HG02840 (cell line): ENCODE data around the gene IL25.

Experiments used
- ATAC-seq: cut with Tn5 transposase; IDR thresholded peaks from one replicate; pipeline ENCODE4 v1.9.1; 2021; ENCODE audit warnings: mild to moderate bottlenecking, moderate library complexity, moderate number of reproducible peaks; ENCODE audit not compliant: unreplicated experiment, low FRiP score

The IL25 gene

GRCh38 chr14:23352506-23353432, 19.8 kb upstream of the IL25 start, which contains the start of gene SLC22A17:
SLC22A17 (minus strand) TSS chr14:23352887.
- no peak for ATAC-seq

GRCh38 chr14:23353433-23353780, 19.2 kb upstream of the IL25 start:
- ATAC-seq = no peak

DNA sequence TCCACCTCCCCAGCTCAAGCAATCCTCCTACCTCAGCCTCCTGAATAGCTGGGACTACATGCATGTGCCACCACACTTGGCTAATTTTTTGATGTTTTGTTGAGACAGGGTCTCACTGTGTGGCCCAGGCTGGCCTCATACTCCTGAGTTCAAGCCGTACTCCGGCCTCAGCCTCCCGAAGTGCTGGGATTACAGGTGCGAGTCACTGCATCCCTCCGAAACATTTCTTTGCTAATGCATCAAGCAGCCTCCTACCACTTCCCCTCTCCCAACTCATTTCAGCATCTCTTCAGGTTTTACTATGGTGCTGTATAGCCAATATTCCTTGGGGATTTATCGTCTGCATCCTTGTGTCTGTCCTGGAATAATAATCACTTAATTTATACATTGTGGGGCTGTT, 17.6 kb upstream of the IL25 start:
- ATAC-seq = no peak

GRCh38 chr14:23355871-23356435, 16.7 kb upstream of the IL25 start:
- ATAC-seq = no peak

DNA sequence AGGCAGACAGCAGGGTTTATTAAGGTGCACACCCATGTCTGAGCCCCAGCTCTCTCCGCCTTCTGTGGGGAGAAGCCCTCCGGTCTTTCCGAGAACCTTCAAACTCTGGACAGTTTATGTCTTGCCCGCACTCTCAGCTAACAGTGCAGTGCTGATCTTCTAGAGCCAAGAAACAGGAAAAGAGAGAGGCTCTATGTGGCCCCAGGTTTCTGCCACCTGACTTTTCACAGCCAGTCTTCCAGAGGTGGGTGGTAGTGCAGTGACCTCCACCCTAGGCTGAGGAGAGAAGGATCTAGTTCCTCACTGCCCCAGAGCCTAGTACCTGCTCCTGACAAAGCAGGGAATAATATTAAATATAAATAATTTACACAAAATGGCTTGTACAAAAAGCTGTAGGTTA, 15.9 kb upstream of the IL25 start:
- no peak for ATAC-seq

- ATAC-seq = no peak
Measured at GRCh38 chr14:23357261-23357660, 15.3 kb upstream of the IL25 start.

DNA sequence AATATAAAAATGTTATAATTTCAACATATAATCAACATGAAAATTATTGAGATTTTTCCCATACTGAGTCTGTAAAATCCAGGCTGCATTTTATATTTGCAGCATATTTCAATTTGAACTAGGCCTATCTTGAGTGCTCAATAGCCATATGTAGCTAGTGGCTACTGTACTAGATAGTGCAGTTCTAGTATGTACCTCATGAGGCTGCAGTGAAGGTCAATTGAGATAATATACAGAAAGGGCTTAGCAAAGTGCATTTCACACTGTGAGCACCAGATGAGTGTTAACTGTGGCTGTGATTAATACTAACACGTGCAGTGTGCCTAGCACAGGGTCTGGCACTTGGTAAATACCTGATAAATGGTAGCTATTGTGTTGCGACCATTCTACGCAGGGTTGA, 14.6 kb upstream of the IL25 start:
- ATAC-seq = no peak

DNA sequence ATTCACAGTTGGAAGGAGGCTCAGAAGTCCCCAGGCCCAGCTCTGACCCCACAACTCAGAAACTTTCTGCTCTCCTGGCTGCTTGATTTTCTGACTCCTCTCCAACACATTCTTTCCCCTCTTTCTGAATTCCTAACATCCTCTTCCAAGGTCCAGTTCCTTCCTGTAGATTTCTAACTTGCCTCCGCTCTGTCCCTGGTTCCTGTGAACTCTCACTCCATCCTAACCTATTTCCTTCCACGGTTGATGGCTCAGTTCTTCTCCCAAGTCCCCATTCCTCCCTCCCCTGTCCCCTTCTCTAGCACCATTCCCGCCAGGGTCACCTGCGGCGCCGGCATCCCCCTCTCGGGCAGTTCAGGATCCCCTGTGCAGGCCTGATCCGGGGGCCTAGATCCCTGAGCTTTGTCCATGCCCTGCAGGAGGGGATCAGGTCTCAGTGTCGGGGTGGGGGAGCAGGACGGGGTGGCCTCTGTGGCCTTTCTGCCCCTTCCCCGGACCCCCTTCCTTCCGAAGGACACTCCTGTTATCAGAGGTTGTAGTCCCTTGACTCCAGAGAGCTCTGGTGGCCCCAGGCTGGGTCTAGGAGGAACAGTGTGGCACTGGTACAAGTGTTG, 13.9 kb upstream of the IL25 start:
- no peak for ATAC-seq

GRCh38 chr14:23359167-23359626, 13.4 kb upstream of the IL25 start:
- no peak for ATAC-seq

DNA sequence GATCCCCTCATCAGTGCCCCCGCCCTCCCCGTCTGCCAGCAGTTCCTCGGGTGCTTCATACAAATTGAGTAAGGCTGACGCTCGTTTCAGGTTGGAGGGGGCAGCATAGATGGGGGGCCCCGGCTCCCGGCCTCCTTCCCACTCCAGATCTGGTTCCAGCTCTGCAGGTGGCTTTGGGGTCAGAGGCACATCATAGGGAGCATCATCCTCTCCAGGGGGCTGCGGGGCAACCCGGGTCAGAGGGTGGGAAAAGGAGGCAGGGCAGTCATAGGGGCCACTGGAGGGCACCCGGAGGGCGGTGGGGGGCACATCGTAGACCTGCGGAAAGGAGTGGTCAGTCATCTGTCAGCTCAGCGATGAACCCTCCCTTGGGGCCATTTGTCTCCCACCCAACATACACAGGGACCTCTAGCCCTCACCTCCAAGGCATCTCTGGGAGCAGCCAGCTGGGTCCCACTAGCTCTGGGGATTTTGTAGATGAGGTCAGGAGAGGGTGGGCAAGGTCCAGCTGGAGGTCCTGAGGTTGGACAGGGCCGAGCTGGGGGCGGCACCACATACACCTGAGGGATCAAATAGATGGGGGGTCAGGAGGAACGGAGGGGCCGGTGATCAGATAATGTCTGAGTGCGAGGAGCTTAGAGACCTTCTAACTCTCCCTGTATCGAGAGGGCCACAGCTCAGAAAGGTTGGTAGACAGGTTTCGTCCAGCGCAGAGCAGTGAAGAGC, 12.7 kb upstream of the IL25 start:
- ATAC-seq = no peak

DNA sequence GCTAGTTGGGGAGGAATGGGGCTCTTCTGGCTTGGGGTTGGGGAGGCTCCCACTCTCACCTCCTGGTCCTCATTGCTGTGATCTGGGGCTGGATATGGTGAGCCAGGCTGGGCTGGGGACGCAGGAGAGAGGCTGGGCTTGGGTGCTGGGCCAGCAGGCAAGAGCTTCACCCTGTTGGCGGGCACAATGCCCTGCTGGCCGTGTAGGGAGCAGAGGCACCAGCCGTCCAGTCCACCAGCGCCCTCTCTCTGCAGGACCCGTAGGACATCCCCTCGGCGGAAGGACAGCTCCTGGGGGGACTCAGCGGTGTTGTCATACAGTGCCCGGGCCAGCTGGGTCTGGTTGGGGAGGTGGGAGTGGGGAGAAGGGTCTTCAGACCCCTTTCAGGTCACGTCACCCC, 12.1 kb upstream of the IL25 start:
- no peak for ATAC-seq

GRCh38 chr14:23361320-23361719, 11.3 kb upstream of the IL25 start:
- ATAC-seq = no peak

DNA sequence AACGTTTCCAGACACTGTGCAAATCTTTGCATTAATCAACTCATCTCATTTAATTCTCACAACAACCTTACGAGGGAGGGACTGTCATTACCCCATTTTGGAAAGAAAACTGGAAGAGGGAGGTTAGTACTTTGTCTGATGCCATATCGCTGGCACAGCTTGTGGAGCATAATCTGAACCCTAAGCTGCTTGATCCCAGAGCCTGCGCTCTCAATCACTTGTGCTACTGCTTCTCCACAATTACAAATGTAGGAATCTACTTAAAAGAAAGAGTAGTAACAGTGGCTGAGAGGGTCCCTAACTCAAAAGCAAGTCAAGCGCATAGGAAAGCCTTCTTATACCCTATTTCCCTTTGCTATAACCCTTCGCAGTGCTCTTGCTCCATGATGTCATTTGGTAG, 10.8 kb upstream of the IL25 start:
- ATAC-seq = no peak

DNA sequence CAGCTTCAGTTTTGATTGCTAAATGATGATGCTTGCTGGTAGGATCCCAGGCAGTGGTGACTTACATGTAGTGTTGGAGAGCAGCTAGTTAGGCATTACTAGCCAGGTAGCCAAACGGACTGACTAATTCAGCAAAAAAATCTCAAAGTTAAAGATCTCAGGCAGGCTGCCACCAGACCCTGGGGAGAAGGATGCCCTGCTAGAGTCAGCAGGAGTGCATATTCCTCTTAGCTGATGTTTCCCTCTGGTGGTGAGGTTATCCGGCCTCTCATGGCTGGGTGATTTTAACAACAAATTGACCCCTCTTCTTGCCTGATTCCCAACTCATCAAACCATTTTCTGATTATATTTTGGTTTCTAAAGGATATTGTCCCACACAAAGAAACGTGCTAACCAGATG, 10.4 kb upstream of the IL25 start:
- no peak for ATAC-seq

DNA sequence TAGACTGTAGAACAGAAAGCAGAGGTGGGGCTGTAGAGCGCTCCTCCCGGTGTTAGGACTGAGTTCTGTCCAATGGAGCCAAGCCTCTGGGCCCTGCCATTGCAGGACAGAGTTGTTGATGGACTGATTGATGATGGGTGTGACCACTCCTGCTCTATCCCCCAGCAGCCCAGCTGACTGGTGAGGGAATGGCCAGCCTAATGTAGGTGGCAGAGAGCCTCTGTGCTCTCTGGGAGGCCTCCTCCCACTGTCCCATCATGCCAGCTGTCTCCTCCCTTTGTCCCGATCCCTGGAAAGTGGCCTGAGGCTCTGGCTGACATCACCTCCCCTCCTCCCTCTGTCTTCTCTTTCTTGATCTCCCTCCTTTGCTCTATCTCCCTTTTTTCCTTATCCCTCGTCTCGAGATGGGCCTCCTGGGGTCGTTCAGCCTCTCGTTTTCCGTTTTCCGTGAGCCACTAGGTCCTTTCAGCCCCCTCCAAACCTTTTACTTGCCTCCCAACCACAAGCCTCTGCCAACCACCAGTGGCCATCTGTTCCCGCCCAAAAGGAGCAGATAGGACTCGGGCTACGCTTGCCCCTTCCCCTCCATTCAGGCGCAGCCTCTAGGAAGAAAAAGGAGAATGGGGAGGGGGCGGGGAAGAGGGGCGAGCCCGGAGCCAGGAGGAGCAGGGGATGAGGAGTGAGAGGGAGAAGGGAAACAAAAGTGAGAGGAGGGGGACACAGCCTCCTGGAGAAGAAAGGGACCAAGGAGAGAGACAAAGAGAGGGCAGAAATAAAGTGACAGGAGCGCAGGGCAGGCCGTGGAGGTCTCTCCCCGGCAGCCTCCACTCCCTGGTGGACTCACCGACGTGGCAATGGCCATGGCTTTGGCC, 8.2 kb upstream of the IL25 start:
- ATAC-seq = no peak

GRCh38 chr14:23365036-23365731, 7.4 kb upstream of the IL25 start, which contains the start of gene EFS:
EFS (minus strand) TSS chr14:23365172; CDS start chr14:23365025, 147 bp downstream.
- no peak for ATAC-seq

DNA sequence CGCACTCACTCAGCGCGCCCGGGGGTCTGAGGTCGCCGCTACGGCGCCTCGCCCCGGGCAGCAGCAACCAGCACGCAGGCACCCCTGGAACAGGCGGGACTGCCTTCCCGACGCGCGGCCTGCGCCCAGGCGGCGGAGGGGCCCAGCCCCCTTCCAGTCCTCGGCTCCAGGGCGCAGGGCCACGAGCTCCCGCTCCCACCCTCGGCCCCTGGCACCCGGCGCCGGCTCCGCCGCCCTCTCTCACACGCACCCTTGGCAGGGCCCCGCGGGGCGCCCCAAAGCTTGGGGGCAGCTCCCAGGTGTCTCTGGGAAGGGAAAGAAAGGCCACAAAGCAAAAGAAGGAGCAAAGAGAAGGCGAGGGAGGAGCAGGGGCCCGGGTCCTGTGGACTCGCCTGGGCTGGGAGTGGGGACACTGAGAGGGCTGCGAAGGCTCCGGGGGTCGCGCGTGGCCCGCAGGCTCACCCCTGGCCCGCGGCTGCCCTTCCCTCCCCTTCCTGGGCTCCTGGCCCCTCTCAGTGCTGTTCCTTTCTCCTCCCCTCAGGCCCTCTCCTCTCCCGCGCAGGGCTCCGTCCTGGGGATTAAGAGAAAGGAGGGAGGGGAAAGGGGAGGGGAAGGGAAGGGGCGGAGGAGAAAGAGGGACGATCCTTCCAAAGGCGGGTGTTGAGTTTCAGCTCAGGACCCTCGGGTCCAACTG, 6.7 kb upstream of the IL25 start:
- ATAC-seq = no peak

DNA sequence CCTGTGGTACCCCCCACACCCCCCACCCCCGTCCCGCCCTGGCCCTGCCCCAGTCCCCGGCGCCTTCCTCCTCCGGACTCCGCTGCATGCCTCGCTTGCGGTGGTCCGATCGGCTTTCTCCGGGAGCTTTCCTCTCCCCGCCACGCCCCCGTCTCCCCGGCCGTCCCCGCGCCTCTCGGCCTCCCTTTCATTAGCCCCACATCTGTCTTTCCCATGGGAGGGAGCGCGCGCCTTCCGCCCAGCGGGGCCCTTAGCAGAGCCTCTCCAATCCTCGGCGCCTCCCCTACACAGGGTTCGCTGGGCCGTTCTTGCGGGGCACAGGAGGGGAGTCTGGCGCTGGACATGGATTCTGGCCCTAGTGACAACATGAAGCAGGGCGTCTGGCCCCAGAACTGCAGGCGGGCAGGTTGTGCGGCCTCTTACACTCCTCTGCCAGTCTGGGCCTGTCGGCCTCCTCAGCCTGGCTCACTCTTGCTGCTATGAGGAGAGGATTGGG, 6.1 kb upstream of the IL25 start:
- ATAC-seq = no peak

DNA sequence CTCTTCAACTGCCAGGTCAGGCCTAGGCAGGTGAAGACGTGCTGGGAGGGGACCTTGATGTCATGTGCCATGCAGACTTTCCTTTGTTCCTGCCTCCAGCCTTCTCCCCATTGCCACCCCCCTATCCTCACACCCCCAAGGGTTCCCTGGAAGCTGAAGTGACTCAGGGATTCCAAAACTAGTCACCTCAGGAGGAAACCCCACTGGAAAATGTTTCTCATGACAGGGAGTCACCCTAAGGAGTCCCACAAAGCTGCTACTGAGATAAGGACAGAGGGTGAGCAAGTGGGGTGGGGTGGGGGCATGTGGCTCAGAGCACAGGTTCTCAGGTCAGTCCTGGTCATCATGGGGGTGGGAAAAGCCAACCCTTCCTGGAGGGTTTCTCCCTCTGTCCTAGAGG, 2.4 kb upstream of the IL25 start:
- ATAC-seq = no peak
